Fibroblast of upper back skin (primary cell): ENCODE results near the gene GNG13.
A peak's percentile ranks its signal among the peaks of the same experiment; 100 is the strongest.
"Not testable (repeated sequence)": the region's sequence is repeated elsewhere in the genome, so short reads cannot be mapped to it uniquely, and the experiment has no call there.

ENCODE experiments used
- DNase-seq: peaks from one replicate; pipeline ENCODE4 v3.0.0-alpha.2; 2013

The GNG13 gene

DNA sequence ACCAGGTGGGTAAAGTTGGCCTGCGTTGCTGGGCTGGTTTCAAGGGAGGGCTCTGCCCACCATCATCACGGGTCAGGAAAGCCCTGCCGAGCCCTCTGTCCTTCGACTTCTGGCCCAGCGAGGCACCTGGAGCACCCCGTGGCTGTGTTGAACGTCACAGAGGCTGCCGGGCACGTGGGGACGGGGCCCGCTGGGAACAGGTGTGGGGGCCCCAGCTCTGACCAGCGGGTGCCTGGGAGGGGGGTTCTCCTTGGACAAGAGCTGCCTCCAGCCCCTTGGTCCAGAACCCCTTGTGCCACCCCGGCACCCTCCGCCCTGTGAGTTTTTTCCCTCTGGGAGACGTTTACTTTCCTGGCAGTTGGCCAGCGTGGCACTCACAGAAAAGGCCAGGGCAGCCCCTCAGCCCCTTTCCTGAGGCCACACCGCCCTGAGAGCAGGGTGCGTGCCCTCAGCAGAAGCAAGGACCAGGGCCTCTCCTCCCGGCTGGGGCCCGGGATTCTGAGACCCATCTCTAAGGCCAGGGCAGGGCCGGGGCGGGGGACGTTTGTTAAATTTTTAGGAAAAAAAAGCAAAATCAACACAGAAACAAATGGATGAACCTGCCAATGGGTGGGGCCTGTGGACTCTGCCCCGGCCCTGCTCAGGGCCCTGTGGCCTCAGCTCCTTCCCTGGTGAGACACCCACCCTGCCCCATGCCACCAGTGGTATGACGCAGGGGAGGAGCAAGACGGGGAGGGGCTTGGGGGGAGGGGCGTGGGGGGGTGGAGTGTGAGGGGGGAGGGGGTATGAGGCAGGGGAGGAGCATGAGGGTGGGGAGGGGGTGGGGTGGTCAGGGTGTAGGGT, 31.3 kb upstream of the GNG13 start:
- DNase-seq = no peak

DNA sequence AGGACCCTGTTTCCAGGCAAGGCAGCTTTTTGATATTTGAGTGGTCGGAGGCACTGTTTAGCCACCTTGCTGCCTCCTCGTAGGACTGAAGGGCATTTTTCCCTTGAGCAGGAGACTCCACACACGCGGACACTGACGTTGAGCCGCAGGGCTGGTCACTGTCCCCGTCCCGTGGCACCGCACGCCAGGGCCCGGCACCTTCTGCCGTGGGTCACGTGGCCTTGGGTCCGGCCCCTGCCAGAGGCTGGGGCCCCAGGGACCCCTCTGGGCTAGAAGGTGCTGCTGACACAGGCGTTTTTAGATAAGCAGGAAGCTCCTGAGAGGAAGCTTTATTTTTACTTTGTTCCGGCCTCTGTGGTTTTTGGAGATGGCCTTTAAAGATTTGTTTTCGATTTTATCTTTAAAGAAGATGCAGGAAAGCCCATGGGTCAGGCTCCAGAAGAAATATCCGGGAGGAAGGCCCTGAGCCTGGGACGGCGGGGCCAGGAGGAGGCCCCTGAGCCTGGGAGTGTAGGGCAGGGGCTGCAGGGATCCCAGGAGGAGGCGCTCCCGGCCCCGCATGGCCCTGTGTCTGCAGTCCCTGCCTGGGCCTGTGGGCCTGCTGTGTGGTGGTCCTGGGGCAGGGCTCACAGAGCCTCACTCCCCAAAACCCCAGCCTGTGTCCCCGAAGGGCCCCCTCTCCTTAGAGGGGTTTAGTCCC, 30.5 kb upstream of the GNG13 start:
- no peak for DNase-seq

DNA sequence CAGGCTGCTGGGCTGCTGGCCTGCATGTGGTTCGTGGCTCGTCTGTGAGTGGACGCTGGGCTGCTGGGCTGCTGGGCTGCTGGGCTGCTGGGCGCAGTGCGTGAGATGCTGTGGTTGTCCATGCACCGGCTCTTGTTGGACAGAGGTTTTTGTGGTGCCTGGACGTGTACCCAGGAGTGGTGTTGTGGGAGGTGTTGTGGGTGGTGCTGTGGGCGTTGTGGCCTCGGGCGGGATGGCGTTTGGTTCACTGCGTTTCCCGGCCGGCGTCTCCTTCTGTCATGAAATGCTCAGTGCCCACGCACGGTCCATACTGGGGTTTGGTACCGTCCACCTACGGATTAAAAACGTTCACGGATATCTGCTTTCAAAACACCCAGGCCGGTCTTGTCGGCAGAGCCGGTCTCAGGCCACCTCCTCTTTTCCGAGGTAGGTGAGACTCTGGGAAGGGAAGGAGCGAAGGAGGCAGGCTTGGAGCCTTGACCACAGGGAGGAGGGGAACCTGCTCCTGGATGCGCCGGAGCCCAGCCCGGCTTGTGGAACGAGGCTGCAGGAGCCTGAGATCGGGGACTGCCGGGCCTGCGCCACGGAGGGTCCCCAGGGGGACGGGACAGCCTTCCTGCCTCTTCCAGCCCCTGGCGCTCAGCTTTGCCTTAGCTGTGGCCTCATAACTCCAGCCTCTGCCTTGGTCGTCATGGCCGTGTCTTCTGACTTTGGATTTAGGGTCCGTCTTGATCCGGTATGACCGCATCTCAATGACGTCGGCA, 29.8 kb upstream of the GNG13 start:
- DNase-seq = no peak

DNA sequence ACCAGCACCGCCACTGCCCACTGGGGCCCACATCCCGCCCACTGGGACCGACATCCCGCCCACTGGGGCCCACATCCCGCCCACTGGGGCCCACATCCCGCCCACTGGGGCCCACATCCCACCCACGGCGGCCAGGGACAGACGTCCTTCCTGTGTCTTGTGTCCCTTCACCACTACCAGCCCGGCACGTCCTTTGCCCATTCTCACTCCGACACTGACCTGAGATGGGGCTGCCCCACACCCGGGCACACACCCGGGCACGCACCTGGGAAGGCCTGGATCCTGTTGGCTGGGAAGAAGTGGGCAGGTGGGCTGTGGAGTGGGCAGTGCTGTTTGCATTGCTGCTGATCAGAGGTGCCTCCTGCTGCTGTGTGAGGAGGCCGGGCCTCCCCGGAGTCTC, 28.4 kb upstream of the GNG13 start:
- no peak for DNase-seq

DNA sequence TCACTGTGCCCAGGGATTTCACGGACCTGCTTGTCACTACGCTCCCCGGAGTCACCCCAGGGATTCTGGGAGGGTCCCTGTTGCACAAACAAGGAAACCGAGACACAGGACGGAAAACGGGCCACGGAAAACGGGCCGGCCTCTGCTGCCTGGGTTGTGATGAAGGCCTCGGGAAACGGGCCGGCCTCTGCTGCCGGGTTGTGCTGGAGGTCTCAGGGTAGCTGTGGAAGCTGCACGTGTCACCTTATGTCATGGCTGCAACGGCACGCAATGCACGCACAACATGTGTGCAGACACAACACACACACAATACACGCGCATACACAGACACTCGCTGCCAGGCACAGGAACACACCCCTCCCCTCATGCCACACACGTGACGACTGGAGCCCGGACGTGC, 27.0 kb upstream of the GNG13 start:
- DNase-seq = no peak

DNA sequence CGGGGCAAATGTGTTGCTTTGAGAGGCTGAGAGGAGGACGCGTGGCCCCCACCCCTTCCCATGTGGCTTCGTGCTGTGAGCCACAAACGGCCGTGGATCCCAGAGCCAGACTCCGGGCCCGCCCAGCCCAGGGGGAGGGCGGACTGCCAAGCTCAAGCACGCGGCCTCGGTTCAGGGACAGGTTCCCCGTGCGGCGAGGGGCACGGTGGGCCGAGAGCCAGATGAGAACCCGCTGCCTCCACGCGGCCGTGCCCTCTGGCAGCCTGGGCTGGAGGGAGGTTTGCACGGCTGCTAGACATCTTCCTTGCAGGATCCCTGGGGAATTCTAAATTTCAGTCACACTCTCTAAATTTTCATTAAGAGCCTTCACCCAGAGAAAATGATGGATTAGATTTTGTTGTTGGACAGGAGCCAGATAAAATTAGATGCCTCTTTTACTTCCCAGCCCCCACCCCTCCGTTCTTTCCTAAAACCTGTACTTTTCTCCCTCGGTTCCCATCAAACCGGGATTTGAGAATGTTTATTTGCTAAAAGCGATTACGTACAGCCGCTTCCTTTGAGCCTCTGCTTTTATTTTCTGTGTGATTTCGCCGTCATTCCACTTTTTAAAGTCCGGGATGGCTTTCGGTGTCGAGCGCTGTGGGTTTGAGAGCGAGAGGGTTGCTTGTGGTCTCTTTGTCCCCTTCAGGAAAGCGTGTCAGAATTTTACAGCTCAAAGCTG, 25.0 kb upstream of the GNG13 start:
- no peak for DNase-seq

DNA sequence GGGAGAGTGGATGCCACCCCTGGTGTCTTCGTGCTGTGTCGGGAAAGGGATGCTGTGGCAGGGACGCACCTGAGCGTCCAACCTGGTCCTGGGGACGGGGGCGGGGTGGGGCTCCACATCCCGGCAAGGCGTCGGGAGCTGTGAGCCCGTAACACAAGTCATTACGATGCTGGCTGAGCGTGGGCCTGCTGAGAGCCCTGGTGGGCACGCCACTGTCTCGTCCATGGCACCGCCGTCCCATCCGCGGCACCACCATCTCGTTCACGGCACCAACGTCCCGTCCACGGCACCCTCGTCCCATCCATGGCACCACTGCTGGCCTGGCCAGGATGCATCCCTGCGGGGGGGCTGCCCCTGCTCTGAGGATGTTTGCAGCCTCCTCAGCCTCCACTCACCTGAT, 24.1 kb upstream of the GNG13 start:
- DNase-seq = no peak

DNA sequence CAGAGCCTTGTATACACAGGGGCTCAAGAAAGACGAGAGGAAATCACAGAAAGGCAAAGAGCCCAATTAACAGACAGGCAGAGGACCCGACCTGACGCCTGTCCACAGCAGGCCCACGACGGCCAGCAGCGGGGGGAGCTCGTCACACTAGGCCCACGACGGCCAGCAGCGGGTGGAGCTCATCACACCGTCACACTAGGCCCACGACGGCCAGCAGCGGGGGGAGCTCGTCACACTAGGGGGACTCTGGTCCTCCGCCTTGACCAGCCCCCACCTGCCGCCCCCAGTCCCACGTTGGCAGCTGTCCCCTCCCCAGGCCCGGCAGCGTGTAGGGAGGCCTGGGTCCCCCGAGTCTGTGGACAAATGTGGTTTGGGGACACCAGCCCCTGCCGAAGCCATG, 23.7 kb upstream of the GNG13 start:
- DNase-seq = no peak

DNA sequence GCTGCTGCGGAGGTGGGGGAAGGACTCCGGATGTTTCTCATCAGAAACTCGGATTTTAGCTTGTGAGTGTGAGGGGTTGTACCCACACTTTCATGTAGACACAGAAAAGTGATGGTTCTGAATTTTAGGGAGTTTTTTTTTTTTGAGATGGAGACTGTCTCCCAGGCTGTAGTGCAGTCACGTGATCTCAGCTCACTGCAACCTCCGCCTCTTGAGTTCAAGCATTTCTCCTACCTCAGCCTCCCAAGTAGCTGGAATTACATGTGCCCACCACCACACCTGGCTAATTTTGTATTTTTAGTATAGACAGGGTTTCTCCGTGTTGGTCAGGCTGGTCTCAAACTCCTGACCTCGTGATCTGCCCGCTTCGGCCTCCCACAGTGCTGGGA, 22.4 kb upstream of the GNG13 start:
- DNase-seq = no peak

DNA sequence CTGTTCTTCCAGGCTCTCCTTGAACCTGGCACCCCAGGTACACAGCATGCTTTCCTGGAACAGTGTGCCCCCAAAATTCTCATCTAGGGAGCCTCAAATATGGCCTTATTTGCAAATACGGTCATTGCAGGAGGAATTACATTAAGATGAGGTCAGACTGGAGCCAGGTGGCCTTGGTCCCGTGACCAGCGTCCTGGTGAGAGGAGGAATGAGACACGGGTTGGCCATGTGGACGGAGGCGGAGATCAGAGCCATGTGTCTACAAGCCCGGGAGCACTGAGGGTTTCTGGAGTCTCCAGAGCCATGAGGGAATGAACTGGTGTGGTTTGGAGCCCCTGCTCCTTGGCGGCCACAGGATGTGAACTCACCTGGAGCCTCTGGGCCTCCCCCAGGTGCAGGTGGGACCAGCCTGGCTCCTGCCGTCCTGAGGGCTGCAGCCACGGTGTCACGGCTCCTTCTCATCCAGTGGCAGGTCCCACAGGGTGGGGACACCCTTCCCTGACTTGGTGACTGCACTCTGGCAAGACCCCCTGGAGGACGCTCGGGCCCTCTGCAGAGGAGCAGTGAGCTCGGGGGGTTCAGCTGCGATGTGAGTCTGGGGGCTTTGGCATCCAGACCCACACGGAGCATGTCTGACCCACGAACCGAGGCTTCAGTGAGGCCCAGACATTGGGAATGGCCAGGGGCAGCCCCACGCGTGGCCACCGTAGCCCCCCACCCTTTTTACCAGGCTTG, 21.8 kb upstream of the GNG13 start:
- DNase-seq = no peak

DNA sequence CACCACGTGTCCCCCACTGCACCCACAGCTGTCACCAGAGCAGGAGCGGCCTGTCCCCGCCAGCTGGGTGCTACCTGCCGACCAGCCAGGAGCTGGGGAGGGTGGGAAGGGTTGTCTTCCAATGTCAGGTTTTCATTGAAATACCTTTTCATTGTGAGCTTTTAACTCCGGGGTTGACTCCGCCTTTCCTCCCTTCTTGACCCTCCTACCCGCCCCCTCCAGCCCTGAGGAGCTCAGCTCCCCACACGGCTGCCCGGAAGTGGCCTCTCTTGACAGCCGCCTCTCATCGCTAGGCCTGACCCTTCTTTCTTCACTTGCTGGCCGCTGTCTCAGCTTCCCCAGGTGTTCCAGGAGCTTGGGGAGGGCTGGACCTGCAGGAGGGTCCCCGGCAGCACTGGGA, 21.2 kb upstream of the GNG13 start:
- no peak for DNase-seq

DNA sequence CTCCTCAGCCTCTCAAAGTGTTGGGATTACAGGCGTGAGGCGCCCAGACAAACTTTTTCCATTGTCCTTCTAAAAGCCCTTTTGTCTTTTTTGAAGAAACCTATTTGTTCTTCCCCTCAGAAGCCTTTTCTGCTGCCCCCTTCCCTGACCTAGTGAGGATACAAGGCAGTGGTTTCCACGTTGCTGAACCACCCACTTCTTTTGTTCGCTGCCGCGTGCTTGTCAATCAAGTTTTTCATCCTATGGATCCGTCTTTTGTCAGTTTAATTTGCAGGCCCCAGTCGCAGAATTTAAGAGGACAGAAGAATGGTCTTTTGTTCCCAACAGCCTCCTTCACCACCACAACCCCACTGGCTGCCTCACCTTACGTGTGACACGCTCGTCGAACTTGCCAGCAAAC, 20.2 kb upstream of the GNG13 start:
- DNase-seq = no peak

DNA sequence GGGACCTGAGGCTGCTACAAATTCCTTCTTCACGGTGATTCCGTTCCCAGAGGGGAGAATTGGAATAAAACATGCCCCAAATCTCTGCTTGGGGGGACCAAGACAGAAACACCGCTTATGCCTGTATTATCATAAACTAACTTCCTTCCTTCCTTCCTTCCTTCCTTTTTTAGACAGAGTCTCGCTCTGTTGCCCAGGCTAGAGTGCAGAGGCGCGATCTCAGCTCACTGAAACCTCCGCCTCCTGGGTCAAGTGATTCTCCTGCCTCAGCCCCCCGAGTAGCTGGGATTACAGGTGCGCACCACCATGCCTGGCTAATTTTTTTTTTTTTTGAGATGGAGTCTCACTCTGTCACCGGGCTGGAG, 19.5 kb upstream of the GNG13 start:
- DNase-seq = not testable (repeated sequence)

DNA sequence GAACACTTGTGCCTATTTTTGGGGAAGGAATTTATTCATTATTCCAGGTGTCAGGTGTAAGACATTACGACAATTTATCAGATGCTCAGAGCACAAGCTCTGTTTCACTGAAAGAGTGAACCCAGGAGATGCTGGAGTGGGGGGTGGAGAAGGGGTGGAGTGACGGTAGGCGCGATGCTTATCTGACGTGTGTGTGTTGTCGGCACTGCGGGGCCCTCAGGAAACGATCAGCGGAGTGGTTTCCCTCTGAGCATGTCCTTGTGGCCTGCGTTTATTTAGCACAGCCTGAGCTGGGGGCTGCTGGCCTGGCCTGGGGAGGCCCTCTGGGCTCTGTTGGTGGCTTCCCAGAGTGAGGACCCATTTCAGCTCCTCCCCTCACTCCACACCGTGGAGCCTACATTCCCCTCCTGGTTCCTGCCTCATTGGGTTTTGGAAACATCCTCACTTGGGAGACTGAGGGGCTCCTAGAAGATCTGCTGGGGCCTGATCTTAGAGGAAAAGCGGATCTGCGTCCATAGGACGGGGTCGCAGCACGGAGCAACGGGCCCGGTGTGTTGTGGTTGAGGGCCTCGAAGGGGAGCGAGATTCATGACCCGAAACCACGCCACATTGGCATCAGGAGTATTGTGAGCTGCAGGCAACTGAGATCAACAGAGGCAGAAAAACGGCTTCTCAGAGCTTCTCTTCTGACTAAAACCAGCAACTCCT, 19.0 kb upstream of the GNG13 start:
- no peak for DNase-seq

DNA sequence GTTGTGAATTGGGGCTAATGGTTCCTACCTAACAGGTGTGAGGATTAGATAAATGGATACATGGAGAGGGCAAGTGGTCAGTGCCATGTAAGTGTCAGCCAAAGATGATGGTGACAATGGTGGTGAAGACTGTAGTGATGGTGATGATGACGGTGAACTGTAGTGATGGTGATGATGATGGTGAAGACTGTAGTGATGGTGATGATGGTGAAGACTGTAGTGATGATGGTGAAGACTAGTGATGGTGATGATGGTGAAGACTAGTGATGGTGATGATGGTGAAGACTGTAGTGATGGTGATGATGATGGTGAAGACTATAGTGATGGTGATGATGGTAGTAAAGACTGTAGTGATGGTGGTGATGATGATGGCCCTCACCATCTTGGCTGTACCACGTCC, 18.1 kb upstream of the GNG13 start:
- no peak for DNase-seq

DNA sequence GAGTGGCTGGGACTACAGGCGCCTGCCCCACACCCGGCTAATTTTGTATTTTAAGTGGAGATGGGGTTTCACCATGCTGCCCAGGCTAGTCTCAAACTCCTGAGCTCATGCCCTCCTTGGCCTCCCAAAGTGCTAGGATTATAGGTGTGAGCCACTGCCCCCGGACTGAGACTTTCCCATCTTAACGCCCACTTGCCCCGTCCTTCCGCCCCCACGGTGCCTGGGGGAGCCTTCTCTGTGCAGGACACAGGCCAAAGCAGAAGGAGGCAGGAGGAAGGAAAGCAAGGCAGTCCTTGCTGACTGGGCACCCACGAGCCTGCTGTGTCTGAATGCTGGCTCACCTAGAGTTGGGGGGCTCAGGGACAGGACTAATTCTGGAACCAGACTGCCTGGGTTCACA, 17.6 kb upstream of the GNG13 start:
- DNase-seq = no peak

DNA sequence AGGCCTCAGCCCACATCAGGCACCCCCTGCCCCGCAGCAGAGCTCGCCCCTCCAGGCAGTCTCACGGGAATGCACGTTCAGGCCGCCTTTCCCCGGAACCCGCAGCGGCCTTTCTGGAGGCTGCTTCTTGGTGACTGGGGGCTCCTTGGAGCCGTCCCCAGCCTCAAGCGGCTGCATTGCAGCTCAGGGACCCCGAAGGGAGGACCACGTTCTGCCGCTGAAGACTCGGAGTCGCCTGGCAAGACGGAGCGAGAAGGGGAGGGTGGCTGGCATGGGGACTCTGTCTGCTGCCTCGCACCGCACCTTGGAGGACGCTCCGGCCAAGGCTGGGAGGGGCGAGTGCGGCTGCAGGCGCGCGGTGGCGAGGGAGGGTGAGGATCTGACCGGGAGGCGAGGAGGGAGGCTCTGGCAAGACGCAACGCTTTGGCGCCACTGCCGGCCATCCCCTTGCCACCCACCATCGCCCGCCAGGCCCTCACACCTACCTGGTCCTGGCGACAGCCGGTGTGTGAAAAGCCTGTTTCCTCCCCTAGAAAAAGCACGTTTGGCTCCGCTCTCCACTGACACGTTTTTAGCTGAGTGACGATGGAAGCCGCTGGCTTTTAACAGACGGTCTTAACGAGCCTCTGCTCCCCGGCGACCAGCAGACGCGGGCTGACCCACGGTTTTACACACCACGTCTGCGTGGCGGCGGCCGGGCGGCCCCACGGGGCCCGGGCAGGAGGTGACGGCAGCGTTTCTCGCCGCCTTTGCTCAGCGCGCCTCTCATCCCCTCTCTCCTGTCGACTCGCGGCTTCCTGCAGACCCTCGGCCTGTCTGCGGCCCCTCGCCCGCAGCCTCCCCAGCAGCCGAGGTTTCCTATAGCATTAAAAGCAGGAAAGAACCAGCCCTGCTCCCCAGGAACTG, 16.7 kb upstream of the GNG13 start:
- DNase-seq = no peak

DNA sequence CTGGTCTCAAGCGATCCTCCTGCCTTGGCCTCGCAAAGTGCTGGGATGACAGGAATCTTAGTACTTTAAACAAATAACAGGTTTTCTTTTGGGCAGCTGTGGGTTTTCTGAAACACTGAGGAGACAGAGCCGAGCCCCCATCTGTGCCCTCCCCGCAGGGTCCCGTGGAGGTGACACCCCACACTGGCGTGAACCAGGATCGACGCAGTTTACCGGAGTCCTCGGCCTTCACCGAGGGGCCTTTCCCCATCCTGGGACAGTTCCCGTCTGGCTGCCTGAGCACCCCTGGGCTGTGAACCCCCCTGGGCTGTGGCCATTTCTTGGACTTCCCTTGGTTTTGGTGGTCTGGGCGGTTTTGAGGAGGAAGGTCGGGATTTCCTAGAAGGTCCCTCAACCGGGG, 15.3 kb upstream of the GNG13 start:
- DNase-seq = no peak

DNA sequence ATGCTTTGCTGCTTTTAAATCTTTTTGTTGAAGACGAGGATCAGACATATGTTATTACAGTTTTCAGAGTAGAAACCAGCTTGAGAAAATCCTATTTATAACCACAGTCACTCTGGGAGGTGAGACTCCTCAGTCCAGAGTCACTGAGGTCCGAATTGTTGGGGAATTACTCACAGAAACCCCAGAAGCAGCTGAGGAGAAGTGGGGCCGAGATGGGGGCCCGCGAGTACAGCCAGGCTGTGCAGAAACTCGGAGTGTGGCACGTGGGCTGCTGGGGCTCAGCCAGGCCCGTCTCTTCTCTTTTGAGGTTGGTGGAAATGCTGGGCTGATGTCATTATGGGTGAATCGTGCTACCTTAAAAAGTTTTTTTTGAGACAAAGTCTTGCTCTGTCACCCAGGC, 14.4 kb upstream of the GNG13 start:
- DNase-seq = peak; percentile 83

DNA sequence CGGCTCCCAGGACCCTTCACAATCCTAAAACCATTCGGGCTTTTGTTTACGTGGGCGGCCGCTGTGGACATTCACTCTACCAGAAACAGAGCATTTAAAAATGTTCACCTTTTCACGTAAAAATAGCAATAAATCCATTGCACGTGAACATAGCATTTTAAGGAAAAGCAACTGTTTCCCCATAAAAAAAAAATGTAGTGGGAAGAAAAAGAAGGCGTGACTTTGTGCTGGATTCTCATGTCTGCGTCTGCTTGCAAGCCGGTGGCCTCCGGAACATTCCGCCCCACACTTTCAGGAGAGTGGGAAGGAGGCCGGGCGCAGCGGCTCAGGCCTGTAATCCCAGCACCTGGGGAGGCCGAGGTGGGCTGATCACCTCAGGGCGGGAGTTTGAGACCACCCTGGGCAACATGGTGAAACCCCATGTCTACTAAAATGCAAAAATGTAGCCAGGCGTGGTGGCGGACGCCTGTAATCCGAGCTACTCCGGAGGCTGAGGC, 13.4 kb upstream of the GNG13 start:
- no peak for DNase-seq
